ENCODE measurements around the gene MBD2.
A peak's percentile ranks its signal among the peaks of the same experiment; 100 is the strongest.
"Not testable (repeated sequence)": the region's sequence is repeated elsewhere in the genome, so short reads cannot be mapped to it uniquely, and the experiment has no call there.

MBD2 gene, protein sequence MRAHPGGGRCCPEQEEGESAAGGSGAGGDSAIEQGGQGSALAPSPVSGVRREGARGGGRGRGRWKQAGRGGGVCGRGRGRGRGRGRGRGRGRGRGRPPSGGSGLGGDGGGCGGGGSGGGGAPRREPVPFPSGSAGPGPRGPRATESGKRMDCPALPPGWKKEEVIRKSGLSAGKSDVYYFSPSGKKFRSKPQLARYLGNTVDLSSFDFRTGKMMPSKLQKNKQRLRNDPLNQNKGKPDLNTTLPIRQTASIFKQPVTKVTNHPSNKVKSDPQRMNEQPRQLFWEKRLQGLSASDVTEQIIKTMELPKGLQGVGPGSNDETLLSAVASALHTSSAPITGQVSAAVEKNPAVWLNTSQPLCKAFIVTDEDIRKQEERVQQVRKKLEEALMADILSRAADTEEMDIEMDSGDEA

DNA sequence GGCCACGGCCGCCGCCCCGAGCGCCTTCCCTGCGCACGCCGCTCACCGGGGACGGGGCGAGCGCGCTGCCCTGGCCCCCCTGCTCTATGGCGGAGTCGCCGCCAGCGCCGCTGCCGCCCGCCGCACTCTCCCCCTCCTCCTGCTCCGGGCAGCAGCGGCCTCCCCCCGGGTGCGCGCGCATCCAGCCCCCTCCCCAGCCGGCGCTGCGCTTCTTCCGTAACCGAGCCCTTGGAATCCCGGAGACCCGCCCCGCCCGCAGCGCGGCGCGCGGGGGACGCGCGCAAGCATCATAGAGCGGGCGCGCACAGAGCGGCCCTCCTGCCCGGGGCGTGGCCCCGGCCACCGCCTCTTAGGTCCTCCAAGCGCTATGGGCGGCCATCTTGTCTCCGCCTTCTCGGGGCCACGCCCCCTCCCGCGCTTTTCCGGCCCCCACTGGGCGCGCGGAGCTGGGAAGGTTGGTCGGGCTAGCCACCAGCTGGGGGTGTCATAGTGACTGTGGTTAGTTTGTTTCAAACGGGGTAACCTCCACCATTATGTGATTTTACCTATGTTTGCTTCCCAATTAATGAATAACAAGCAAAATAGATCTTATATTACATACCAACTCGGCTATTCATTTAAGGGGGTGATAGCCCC, at the start of gene MBD2:
MBD2 (minus strand) TSS at position 291 of the 636 bp plus-strand sequence; CDS start at position 181, 110 bp downstream.
- intact Hi-C loops (cut with DNase I): loop anchor here (1.0 kb wide), 2 partner anchors 45 to 133 kb away; partner anchors contain the start of genes C18orf54, POLI and STARD6
- peak; percentile 87 to 99 (median 94) for DNase-seq

DNA sequence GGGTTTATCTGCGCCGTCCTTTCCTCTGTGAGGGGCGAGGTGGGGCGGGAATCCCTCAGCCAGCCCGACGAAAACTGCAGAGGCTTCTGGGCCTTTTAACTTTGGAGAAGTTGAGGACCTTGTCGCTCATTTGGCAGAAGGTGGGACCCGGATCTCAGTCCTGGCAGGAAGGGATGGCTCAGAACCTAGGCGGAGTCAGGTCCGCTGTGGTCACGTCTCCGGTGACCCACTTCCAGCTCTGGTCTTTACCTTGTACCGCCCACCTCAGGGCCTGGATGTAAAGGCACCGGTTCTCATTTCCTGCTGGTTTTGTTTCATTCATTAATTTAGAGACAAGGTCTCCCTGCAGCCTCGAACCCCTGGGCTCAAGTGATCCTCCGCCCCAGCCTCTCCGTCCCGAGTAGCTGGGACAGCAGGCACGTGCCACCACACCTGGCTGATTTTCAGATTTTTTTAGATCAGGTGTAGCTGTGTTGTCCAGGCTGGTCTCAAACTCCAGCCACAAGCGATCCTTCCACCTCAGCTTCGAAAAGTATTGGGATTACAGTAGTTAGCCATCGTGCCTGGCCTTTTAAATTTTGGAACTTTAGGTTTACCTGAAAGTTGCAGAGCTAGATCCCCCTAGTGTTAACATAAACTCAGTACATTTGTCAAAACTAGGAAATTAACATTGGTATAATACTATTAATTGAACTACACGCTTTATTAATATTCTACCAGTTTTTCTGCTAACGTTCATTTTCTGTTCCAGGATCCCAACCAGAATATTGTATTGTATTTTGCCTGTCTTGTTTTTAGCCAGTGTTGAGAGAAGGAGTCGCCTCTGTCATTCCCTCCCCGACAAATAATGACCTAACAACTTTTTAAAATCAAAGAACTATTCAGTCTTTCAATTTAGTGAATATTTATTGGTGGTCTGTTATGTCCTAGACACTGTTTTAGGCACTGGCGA, 45.7 kb upstream of the MBD2 start:
- DNase-seq: peak in 6 of 10 donors; percentile 11 to 90 (median 26)
- intact Hi-C loops (cut with DNase I): loop anchor here (1.0 to 5.0 kb wide), 2 partner anchors 46 to 87 kb away; partner anchors contain the start of genes C18orf54, MBD2 and STARD6

DNA sequence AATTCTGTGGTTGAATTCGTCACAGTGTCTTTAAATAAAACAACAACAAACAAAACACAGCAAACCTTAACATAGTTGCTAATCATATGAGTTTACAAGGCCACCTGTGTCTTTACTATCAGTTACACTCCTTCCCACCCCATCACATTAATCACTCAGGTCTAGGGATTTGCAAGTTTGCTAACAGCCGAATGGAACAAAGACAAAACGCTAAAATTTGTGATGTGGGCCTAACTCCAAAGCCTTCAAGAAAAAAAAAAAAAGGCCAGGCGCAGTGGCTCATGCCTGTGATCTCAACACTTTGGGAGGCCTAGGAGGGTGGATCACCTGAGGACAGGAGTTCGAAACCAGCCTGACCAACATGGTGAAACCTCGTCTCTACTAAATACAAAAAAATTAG, 44.3 kb upstream of the MBD2 start:
- intact Hi-C loops (cut with DNase I): loop anchor here (1.0 kb wide), 1 partner anchor 44 kb away; the partner anchor contains the start of gene MBD2
- peak in 1 of 10 donors; percentile 63 for DNase-seq

DNA sequence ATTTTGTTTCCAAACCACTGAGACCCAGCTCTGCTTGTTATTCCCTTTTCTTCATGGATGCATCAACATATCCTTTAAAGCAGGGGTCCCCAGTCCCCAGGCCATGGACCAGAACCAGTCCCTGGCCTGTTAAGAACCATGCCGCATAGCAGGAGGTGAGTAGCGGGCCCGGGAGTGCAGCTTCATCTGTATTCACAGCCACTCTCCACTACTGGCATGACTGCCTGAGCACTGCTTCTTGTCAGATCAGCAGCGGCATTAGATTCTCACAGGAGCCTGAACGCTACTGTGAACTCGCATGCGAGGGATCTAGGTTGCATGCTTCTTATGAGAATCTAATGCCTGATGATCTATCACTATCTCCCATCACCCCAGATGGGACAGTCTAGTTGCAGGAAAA, 43.2 kb upstream of the MBD2 start:
- peak in 4 of 10 donors; percentile 8 to 85 (median 51) for DNase-seq
- intact Hi-C loops (cut with DNase I): no loop called here

DNA sequence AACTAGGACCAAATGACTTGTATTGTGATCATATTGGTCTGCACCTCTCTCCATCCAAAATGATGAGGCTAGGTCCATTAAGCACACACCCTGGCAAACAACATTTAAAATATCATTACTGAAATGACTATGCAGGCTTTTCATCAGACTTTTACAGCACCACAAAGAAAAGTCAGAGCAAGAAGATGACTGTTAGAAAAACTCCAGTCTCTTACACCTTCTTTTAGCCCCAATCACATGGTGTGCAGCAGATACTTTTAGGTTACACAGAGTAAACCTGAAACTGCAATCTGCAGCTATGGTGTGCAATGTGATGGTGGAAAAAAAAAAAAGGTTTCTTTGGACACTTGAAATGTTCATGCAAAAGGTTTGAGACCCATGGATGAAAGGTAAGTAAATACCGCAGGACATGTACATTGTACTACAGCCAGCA, 39.5 kb upstream of the MBD2 start:
- DNase-seq: no peak
- intact Hi-C loops (cut with DNase I): no loop called here

DNA sequence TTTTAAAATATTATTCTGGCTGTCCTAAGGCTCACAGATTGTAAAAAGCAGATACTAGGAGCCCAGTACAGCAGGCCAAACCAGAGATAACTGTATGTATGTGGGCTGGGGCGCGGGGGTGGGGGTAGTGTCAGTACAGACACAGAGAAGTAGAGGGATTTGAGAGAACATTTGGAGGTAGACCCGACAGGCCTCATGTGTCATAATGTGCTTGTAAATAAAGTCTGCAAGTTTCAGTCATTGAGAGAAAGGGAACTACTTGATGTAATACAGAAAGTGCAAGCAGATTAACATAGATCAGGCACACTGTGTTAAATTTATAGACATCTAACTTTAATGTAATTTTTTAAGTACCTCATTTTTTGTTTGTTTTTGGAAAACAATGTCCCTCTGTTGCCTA, 37.4 kb upstream of the MBD2 start:
- no peak for DNase-seq
- intact Hi-C loops (cut with DNase I): no loop called here

DNA sequence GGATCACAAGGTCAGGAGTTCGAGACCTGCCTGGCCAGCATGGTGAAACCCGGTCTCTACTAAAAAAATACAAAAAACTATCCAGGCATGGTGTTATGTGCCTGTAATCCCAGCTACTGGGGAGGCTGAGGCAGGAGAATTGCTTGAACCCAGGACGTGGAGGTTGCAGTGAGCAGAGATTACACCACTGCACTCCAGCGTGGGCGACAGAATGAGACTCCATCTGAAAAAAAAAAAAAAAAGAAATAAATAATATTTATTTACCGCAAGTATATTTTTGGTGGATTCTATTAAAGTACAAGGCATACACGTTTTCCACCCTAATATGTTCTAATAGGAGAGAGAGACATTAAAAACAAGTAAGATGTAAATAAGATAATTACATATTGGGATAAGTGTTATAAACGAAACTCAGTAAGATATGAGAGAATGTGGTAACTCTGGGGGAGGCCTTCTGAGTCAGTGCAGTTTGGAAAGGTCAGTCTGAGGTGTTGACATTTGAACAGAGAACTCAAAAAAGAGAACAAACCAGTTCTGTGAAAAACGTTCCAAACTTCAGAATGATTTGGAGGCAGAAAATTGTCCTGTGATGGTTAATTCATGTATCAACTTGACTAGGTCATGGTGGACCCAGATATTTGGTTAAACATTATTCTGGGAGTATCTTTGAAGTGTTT, 36.1 kb upstream of the MBD2 start:
- intact Hi-C loops (cut with DNase I): no loop called here
- DNase-seq: no peak

DNA sequence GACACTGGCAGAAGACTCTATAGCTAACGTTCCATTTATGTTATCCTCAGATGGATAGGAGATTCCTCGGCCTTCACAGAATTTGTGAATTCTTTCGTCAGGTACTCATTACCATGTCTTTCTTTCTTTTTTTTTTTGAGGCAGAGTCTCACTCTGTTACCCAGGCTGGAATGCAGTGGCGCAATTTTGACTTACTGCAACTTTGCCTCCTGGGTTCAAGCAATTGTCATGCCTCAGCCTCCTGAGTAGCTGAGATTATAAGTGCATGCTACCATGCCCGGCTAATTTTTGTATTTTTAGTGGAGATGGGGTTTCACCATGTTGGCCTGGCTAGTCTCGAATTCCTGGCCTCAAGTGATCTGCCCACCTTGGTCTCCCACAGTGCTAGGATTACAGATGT, 33.3 kb upstream of the MBD2 start:
- intact Hi-C loops (cut with DNase I); DNase-seq: not testable (repeated sequence)

DNA sequence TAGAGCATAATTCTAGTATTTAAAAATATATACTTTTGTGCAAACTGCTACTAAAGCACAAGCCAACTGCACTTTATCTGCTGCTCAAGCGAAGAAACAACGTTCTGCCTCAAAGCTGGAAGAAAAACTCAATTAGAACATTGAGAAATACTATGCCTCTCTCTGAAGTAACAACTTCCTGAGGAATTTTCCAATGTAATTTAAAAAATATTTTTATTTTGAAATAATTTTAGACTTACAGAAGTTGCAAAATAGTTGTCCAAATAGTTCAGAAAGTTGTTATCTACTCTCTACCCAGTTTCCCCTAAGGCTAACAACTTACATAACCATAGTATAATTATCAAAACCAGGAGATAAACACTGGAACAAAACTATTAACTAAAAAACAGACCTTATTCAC, 32.5 kb upstream of the MBD2 start:
- no peak for DNase-seq
- intact Hi-C loops (cut with DNase I): no loop called here

DNA sequence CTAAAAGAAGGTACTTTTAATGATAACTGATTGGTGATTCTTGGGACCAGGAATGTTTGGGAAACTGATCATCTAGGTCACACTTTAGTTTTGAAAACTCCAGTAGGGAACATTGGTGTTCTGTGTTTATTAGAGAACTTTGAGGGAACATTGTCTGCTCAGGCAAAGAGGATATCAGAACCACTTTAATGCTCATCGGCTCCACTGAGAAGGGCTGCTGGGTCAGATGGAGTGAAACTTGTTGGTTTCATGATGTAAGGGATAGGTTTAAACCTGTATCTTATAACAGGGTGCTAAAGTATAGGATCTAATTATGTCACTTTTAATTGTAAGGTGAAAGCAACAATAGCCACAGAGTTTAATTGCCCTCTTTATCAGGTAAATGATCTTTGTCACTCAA, 30.7 kb upstream of the MBD2 start:
- no peak for DNase-seq
- intact Hi-C loops (cut with DNase I): no loop called here

DNA sequence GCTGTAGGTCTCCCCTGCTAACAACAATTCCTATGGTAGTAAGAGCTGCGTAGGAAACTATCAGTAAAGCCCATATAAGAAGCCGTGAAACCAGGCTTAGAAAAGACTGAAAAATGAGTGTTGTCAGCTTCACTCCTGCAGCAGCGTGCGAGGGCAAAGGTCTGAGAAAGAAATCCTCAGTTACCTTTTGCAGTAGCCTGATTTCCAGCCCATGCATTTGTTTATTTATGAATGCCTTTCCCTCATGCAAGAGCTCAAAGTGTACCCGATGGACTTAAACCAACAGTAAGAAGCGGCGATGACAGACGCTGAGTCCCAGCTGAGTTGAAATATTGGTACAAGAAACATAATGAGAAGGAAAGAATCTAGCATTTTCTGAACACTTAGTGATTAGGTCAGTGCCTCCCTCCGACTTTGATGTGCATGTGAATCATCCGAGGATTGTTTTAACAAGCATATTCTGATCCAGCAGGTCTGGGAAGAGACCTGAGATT, 29.8 kb upstream of the MBD2 start:
- intact Hi-C loops (cut with DNase I): no loop called here
- DNase-seq: no peak

DNA sequence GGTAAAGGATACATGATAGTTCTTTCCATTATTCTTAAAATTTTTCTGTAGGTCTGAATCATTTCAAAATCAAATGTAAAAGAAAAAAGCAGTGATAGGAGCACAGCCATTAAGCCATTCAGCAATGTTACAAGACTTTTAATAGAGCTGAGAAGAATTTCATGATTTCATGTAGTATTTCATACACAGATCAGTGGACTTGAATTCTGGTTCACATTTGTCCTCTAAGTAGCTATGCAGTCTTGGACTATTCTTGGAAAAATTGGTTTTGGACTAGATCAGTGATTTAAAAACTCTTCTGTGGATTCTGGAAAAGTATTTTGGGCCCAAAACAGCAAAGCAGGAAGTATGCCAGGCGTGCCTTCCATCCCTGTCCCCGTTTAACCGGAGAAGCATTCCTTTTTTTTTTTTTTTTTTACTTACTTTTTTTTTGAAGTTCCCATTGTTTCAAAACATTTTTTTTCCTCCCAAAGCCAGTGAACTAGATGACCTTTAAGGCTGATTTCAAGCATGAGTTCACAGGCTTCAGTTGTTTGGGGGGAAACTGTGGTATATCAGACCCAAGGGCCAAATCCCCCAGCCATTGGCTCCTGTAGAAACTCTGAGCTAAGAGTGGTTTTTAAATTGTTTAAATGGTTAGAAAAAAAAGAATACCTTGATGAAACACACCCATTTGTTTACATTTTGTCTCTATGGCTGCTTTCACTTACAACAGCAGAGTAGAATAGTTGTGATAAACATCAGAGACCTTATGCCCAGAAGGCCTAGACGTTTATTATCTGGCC, 27.3 kb upstream of the MBD2 start:
- intact Hi-C loops (cut with DNase I): no loop called here
- DNase-seq: no peak

DNA sequence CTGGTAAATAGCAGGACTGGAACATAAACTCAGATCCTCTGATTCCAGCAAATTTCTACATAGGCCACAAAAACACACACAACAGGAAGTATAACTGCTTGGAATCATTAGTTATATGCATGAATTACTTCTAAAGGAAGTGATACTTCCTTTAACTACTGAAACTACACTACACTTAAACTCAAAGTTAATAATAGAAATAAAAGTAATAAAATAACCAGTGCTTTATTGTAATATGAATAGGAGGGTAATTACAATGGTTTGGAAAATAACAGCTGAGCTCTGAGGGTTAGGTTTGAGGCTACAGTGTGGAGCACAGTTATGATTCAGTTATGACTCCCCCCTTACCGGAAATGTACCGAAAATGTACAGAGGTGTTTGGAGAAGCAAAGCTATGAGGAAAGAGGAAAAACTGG, 26.4 kb upstream of the MBD2 start:
- DNase-seq: no peak
- intact Hi-C loops (cut with DNase I): no loop called here

DNA sequence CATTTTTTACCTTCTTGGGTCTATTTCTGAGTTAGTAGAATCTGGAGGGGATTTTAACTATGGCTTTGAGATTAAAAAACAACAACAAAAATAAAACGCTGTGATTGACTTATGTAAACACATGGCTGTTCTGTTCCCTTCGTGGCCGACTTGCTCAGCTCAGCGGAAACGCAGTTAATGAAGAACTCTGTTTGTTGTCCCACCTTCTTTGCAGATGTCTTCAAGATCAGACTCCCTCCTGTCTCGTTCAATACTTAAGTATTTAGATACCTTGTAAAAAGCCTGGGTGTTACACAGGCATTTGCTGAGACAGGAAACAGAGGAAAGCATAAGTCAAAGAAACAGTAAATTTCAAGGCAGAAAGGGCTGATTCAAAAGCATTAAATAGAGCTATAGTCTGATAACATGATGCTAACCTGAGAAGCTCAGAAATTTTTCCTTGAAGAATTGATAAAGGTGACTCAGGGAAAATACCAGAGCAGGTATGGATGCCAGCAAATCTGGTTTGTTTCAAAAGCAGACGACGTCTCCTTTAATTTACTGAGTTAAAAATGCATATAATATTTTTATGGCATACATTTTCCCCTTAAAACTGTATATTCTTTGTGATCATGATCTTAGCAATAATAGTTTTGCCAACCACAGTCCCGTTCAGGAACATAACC, 23.2 kb upstream of the MBD2 start:
- intact Hi-C loops (cut with DNase I): no loop called here
- no peak for DNase-seq

DNA sequence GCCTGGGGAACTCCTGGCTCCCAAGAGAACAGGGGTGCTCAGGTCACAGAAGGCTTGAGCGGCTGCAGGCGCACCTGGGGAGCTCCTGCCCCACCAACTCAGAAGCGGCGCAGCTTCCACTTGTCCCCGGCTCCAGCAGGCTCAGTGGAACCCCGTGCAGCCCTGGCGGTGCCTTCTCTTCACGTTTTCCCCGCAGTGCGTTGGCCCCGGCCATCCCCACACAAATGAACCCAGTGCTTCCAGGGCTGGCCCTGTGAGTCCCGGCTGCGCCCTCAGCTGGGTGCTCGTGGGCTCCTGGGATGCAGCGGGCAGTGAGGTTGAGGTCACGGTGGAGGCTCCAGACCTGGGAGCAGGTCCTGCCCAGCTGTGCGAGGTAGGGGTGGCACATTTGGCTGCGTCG, 17.9 kb upstream of the MBD2 start:
- DNase-seq: no peak
- intact Hi-C loops (cut with DNase I): no loop called here

DNA sequence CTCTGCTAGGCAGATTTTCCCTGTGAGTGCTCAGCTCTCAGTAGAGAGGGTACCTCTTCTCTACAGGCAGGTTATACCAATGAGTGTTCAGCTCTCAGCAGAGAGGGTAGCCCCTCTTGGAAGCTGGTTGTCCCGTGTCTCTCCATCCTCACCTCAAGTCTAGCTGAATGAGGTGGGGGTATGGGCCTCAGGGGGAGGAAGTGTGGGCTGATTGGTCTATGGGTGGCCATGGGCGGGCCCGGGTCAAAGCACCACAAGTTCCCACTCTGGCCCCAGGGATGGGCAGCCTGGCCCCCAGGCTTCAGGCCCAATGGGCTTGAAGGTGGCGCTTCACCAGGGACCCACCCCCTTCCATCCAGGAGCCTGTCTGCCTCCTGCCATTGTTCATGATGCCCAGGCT, 17.0 kb upstream of the MBD2 start:
- no peak for DNase-seq
- intact Hi-C loops (cut with DNase I): no loop called here

DNA sequence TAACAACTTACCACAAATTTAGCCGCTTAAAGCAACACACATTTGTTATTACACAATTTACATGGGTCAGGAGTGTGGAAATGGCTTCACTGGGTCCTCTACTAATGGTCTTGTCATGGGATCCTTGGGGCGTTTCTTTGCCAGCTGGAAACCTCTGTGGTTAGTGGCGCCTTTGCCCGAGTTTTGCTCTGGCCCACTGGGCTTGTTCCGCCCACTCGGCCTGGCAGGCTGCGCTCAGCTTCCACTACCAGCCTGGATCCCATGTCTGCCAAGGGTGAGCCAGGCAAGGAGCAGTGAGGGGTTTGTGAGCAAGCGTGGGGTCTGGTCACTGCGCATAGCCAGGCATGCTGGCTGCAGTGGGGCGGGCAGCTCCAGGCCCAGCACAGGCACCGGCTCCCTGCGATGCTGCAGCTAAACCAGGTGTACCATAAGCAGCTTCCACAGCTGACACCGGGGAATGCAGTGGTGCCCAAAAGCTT, 16.2 kb upstream of the MBD2 start:
- intact Hi-C loops (cut with DNase I): no loop called here

DNA sequence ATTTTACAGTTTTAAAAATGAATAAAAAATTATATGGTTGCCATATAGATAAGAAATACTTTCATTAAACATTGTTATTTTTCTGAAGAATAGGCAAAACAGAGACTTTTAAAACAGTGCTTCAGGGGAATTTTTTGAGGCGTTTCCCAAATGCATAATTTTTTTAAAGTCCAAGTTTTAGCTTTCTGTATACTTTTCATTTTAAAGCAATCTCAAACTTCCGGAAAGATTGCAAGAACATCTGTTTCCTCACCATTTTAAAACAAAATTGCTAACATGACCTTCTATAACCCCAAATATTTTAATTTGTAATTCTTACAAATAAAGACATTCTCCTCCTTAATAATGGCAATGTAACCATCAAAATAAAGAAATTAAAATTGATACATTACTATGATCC, 15.1 kb upstream of the MBD2 start:
- DNase-seq: no peak
- intact Hi-C loops (cut with DNase I): no loop called here

More for the DNA sequence above, 16.2 kb upstream of the MBD2 start:
- DNase-seq: peak in 1 of 10 donors; percentile 81
